HEK293 (cell line): ENCODE measurements around the gene LRBA.
A peak's percentile ranks its signal among the peaks of the same experiment; 100 is the strongest.

Experiments used
- CTCF ChIA-PET: fragments of 350-600 bp; formaldehyde crosslinking; extraction: SDS; loops from one replicate; lab custom pipeline; 2021; ENCODE audit warnings: antibody characterized with exemption; lab: Yijun Ruan, JAX
- POLR2A ChIA-PET: fragments of 300-600 bp; formaldehyde crosslinking; extraction: SDS; loops from one replicate; lab custom pipeline; 2020; ENCODE audit warnings: antibody characterized with exemption, inconsistent platforms; lab: Yijun Ruan, JAX
- H3K27ac ChIP-seq: fragments of 200-500 bp; sonication (Bioruptor generic); 2 replicates; pipeline ENCODE4 v1.5.1; 2014; ENCODE audit warnings: low read depth, low read length, control low read depth, inconsistent platforms; ENCODE audit errors: extremely low read depth
- H3K36me3 ChIP-seq, 2 experiments: fragments of 200-500 bp in 1 of 2; sonication (Bioruptor generic) in 1 of 2; 1 replicate in 1 of 2; 2 replicates in 1 of 2; pipeline ENCODE4 v1.5.1; 2014 to 2017; ENCODE audit warnings: inconsistent platforms in 2 of 2, low read length in 2 of 2; ENCODE audit not compliant: control insufficient read depth in 2 of 2, insufficient read depth in 1 of 2
- H3K4me1 ChIP-seq: fragments of 200-500 bp; sonication (Bioruptor generic); 2 replicates; pipeline ENCODE4 v1.5.1; 2014; ENCODE audit warnings: mild to moderate bottlenecking, low read length, inconsistent platforms; ENCODE audit not compliant: control insufficient read depth, insufficient read depth
- H3K4me3 ChIP-seq: 2 replicates; pipeline ENCODE4 v1.5.1; 2011; ENCODE audit warnings: low read depth, mild to moderate bottlenecking, control low read depth, low read length, moderate library complexity
- H3K9me3 ChIP-seq: fragments of 200-500 bp; sonication (Bioruptor generic); 2 replicates; pipeline ENCODE4 v1.5.1; 2014; ENCODE audit warnings: low read depth, low read length, inconsistent platforms; ENCODE audit not compliant: control insufficient read depth, insufficient read depth
- ATF2 ChIP-seq: fragments of 450-650 bp; formaldehyde crosslinking; IDR thresholded peaks from 2 replicates; pipeline ENCODE4 v1.5.1; 2016; ENCODE audit warnings: missing biosample characterization, missing genetic modification characterization, low read depth
- HIC1 ChIP-seq: fragments of 450-650 bp; formaldehyde crosslinking; IDR thresholded peaks from 2 replicates; pipeline ENCODE4 v1.5.1; 2016; ENCODE audit warnings: missing biosample characterization, missing genetic modification characterization
- PRDM10 ChIP-seq: fragments of 450-650 bp; formaldehyde crosslinking; IDR thresholded peaks from 2 replicates; pipeline ENCODE4 v1.5.1; 2016; ENCODE audit warnings: missing biosample characterization, missing genetic modification characterization
- PRDM6 ChIP-seq: fragments of 450-650 bp; formaldehyde crosslinking; IDR thresholded peaks from 2 replicates; pipeline ENCODE4 v1.5.1; 2017; ENCODE audit warnings: missing biosample characterization, missing genetic modification characterization
- SETDB1 ChIP-seq: IDR thresholded peaks from one replicate; pipeline ENCODE4 v1.6.1; 2017; ENCODE audit warnings: mild to moderate bottlenecking, low read length, moderate library complexity, mixed read lengths; ENCODE audit not compliant: insufficient read length
- ZNF148 ChIP-seq: fragments of 450-650 bp; formaldehyde crosslinking; IDR thresholded peaks from 2 replicates; pipeline ENCODE4 v1.5.0; 2017; ENCODE audit warnings: missing biosample characterization, missing genetic modification characterization, borderline replicate concordance
- ZNF16 ChIP-seq: fragments of 450-650 bp; formaldehyde crosslinking; IDR thresholded peaks from 2 replicates; pipeline ENCODE4 v1.5.1; 2016; ENCODE audit warnings: low read depth, missing biosample characterization, missing genetic modification characterization
- ZNF211 ChIP-seq: fragments of 450-650 bp; formaldehyde crosslinking; IDR thresholded peaks from 2 replicates; pipeline ENCODE4 v1.5.1; 2016; ENCODE audit warnings: low read depth, missing biosample characterization, missing genetic modification characterization
- ZNF274 ChIP-seq, 2 experiments: fragments of 200-500 bp in 1 of 2; fragments of 450-650 bp in 1 of 2; sonication (Bioruptor generic) in 1 of 2; formaldehyde crosslinking in 1 of 2; IDR thresholded peaks; 2 replicates each; pipeline versions ENCODE4 v1.5.1 to v1.6.1; 2014 to 2016; ENCODE audit warnings: borderline replicate concordance in 1 of 2, inconsistent platforms in 1 of 2, low read length in 1 of 2, missing biosample characterization in 1 of 2, missing genetic modification characterization in 1 of 2
- ZNF48 ChIP-seq: fragments of 450-650 bp; formaldehyde crosslinking; IDR thresholded peaks from 2 replicates; pipeline ENCODE4 v1.5.1; 2016; ENCODE audit warnings: missing biosample characterization, missing genetic modification characterization
- ZNF510 ChIP-seq: fragments of 450-650 bp; formaldehyde crosslinking; IDR thresholded peaks from 2 replicates; pipeline ENCODE4 v1.5.1; 2018; ENCODE audit warnings: mild to moderate bottlenecking, missing genetic modification characterization, missing biosample characterization; ENCODE audit not compliant: insufficient replicate concordance
- ZNF624 ChIP-seq: fragments of 450-650 bp; formaldehyde crosslinking; IDR thresholded peaks from 2 replicates; pipeline ENCODE4 v1.5.1; 2017; ENCODE audit warnings: missing biosample characterization, missing genetic modification characterization
- ZNF692 ChIP-seq: fragments of 450-650 bp; formaldehyde crosslinking; IDR thresholded peaks from 2 replicates; pipeline ENCODE4 v1.5.1; 2016; ENCODE audit warnings: missing biosample characterization, missing genetic modification characterization

The LRBA gene

GRCh38 chr4:150990250-150990649 lies 24.8 kb downstream of the LRBA start (continued):
- TF ChIP-seq ZNF211 (tag by site-specific recombination), result no peak
- TF ChIP-seq, all 188 proteins: peak for 0

- Histone ChIP-seq H3K4me3 (no peak overlapping the region), H3K36me3 (no peaks in the 10 kb centered on the region; a peak in 1 of 3 replicates), H3K27ac (no peak overlapping the region), H3K9me3 (no peaks in the 10 kb centered on the region), H3K4me1 (no peaks in the 10 kb centered on the region)
- ChIA-PET POLR2A (no interaction called here), CTCF (interaction anchor here (0.9 kb wide), 1 partner anchor 27 kb away, joined by 3 read pairs; no protein-coding TSS in a partner anchor)
- TF ChIP-seq ZNF510 (tag by site-specific recombination) (no peak), PRDM6 (0 out of 2 replicates have a peak, but pooled peaks have one; percentile 14), ATF2 (tag by site-specific recombination) (peak; percentile 75; the same call in 1 of the 2 replicates)
These were observed 26.8 kb downstream of the LRBA start for GRCh38 chr4:150988238-150988637.

GRCh38 chr4:150987204-150987603 lies 27.9 kb downstream of the LRBA start:
- Histone ChIP-seq H3K27ac (no peak overlapping the region), H3K9me3 (no peaks in the 10 kb centered on the region), H3K4me3 (no peak overlapping the region), H3K36me3 (no peaks in the 10 kb centered on the region; a peak in 1 of 3 replicates), H3K4me1 (no peaks in the 10 kb centered on the region)
- TF ChIP-seq ZNF16 (no peak), SETDB1 (no peak)
- POLR2A ChIA-PET, result no interaction called here
- CTCF ChIA-PET, result no interaction called here

- CTCF ChIA-PET, result no interaction called here
- Histone ChIP-seq H3K27ac (no peak overlapping the region), H3K36me3 (no peaks in the 10 kb centered on the region; a peak in 1 of 3 replicates), H3K4me3 (no peak overlapping the region), H3K9me3 (no peaks in the 10 kb centered on the region), H3K4me1 (no peaks in the 10 kb centered on the region)
- POLR2A ChIA-PET, result no interaction called here
- TF ChIP-seq PRDM10 (no peak), ZNF148 (tag by site-specific recombination) (no peak), ZNF692 (tag by site-specific recombination) (no peak), ZNF48 (tag by site-specific recombination) (no peak), ZNF624 (tag by site-specific recombination) (no peak), HIC1 (no peak), ZNF274 (IDR thresholded peaks at IDR 0.05; ENCODE audit: low read length) (no peak), ZNF274 (tag by site-specific recombination; IDR thresholded peaks at IDR 0.05; ENCODE audit: borderline replicate concordance) (no peak)
These were observed 29.0 kb downstream of the LRBA start for GRCh38 chr4:150986085-150986484.
